Epithelial cell of esophagus (primary cell): Measurements from ENCODE around the gene RNLS.

Source experiments
- DNase-seq: peaks from one replicate; pipeline ENCODE4 v3.0.0; 2010; ENCODE audit warnings: low read depth
- H3K4me3 ChIP-seq: 2 replicates; pipeline ENCODE4 v1.5.1; 2011; ENCODE audit warnings: mild to moderate bottlenecking, low read length, control low read depth
- TF ChIP-seq, protein P1 (sequence below): IDR thresholded peaks from 2 replicates; pipeline ENCODE4 v1.5.1; 2011; ENCODE audit warnings: low read depth, mild to moderate bottlenecking, low read length, control low read depth, inconsistent platforms; ENCODE audit not compliant: insufficient read depth; ENCODE audit errors: missing control alignments

Gene RNLS

DNA sequence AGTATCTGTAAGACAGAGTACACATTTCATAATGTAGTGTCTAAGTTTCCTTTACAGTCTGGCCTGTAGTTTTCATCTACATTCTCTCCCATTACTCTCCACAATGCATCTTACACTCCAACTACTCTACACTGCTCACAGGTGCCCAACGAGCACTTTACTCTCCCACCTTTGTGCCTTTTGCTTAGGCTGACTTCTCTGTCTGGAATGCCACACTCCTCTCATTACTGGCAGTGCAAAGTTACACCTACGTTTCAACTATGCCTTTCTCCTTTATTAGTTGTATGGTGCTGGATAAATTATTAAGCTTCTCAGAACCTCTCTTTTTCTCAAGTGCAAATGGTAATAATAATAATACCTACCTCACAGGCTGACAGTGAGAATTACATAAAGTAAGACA is 70.5 kb downstream of the RNLS start:
- H3K4me3 ChIP-seq: no peak overlapping the region
- TF ChIP-seq, protein P1, sequence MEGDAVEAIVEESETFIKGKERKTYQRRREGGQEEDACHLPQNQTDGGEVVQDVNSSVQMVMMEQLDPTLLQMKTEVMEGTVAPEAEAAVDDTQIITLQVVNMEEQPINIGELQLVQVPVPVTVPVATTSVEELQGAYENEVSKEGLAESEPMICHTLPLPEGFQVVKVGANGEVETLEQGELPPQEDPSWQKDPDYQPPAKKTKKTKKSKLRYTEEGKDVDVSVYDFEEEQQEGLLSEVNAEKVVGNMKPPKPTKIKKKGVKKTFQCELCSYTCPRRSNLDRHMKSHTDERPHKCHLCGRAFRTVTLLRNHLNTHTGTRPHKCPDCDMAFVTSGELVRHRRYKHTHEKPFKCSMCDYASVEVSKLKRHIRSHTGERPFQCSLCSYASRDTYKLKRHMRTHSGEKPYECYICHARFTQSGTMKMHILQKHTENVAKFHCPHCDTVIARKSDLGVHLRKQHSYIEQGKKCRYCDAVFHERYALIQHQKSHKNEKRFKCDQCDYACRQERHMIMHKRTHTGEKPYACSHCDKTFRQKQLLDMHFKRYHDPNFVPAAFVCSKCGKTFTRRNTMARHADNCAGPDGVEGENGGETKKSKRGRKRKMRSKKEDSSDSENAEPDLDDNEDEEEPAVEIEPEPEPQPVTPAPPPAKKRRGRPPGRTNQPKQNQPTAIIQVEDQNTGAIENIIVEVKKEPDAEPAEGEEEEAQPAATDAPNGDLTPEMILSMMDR: no peak
- DNase-seq: no peak

DNA sequence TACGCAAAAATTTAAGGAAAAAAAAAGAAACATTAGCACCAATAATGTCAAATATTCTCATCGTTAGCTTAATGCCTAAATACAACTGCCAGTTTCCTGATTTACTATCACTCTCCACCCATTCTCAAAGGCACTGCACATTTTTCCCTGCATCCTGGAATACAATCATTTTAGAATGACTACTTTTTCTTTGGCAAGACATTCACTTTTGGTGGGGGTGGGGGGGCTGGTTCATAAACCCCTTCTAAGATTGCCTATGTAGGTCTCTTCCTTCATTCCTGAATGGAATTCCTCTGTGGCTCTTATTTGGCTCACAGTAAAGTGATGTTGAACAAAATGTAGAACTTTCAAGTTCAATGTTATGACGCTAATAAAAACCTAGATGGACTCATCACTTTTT is 74.3 kb downstream of the RNLS start:
- TF ChIP-seq, protein P1: no peak
- no peak for DNase-seq

DNA sequence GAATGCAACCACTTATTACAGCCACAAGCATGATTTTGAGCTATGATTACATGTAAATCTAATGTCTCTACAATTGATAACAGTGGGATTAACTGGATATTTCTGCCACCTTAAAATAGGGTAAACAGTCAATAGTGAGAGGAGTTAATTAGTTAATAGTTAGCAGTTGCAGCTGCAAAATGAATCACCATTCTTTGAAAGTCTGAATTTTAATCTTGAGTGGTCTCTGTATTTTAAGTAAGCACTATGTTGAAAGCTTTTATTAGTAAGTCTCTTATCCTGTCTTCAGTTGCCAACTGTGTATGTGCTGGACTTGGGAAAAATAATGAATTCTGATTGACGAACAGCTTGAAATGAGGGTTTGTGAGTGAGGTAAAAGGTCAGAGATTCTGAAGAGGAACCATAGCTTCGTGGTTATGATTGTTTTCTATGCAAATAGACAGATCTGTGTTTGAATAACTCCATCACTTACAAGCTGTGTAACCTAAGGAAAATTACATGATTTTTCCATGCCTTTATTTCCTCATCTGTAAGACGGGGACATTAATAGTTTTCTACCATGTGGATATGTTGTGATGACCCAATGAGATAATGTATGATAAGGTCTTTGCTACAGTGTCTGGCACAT is 75.2 kb downstream of the RNLS start:
- H3K4me3 ChIP-seq: no peak overlapping the region
- TF ChIP-seq, protein P1: no peak
- no peak for DNase-seq

More for the DNA sequence above, 74.3 kb downstream of the RNLS start:
- H3K4me3 ChIP-seq: no peak overlapping the region

DNA sequence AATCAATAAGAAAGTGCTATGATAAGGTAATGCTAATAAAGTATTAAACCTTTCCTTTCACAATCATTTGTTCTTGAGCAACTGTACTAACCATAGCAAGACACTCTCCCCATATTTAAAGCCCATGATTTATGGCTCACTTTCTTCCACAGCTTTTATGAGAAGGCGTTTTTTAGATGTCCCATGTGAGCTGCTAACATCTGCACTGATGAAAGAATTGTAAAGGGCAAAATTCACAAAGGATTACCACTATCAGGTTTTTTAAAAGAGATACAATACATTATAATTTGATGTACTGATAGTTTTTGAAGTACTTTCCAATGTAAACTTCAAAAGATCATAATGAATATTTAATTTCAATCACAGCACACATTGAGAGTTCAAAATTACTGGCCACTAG is 75.7 kb downstream of the RNLS start:
- no peak for DNase-seq
- TF ChIP-seq, protein P1: no peak
- H3K4me3 ChIP-seq: no peak overlapping the region

DNA sequence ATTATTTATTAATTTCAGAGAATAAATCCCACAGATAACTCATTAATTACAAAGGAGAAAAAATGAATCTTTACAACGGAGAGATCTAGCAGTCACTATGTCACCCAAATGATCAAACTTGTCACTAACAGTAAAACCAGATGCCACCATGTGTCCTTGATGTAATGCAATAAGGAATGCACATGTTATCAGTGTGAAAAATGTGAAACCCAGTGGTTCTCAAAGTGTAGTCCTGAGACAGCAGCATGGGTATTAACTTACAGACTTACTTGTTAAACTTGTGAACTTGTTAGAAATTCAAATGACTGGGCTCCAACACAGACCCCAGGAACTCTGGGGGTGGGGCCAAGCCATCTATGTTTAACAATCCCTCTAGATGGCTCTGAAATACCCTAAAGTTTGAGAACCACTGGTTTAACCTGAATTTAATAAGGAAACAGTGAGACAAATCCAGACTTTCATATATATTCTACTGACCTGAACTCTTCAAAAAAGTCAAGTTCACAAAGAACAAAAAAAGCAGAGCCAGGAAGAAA is 77.4 kb downstream of the RNLS start:
- no peak overlapping the region for H3K4me3 ChIP-seq
- no peak for DNase-seq
- TF ChIP-seq, protein P1: no peak

DNA sequence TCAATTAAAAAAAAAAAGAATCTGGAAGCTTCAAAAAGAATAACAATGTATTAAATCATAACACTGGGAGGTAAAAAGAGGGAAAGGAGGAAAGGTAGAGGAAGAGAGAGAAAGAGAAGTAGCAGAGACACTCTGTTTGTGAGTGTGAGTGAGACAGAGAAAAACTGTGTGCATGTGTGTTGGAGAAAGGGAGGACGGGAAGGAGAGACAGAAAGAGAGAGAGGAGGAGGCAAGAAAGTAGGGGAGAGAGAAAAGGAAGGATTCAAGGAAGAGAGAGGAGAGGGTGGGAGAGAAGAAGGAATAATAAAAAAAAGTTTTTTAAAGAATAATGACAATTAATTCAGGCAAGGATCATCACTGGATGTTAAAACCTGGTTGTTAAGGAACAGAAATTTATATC is 77.9 kb downstream of the RNLS start:
- TF ChIP-seq, protein P1: no peak
- H3K4me3 ChIP-seq: no peak overlapping the region
- no peak for DNase-seq

DNA sequence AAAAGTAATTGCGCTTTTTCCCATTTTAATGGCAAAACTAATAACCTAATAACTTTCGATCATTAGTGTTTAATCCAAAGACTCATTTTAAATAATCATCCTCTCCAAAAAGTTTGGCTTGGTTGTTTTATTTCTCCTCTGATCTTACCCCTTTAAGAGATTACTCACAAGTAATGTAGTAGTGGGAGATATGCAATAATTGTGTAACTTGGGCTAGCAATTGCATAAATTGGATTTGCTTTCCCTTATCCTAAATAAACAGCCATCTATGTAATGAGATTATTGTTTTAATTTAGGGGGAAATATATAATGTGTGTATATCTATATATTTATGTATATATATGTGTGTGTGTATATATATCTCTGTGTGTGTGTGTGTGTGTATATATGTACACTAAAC is 82.5 kb downstream of the RNLS start:
- no peak overlapping the region for H3K4me3 ChIP-seq
- DNase-seq: peak; percentile 53
- TF ChIP-seq, protein P1: no peak
